H9 (cell line): Measurements from ENCODE around the gene MTRF1. TPM values are rescaled to one million over a fixed set of nuclear protein-coding genes. Genes with fewer than 3 reads are reported as not detected.

Experiments used
- DNase-seq: peaks from one replicate; pipeline ENCODE4 v3.0.0-alpha.2; 2017
- H2AFZ ChIP-seq: one replicate; pipeline ENCODE4 v1.6.1; 2013; ENCODE audit warnings: mild to moderate bottlenecking, low read length, control low read depth, moderate library complexity
- H2AK5ac ChIP-seq: 2 replicates; pipeline ENCODE4 v1.6.1; 2013; ENCODE audit warnings: low read length, control low read depth, mixed read lengths; ENCODE audit not compliant: insufficient read length
- H2BK120ac ChIP-seq: one replicate; pipeline ENCODE4 v1.6.1; 2013; ENCODE audit warnings: low read depth, mild to moderate bottlenecking, low read length, control low read depth, inconsistent platforms; ENCODE audit not compliant: poor library complexity, severe bottlenecking
- H2BK12ac ChIP-seq: 2 replicates; pipeline ENCODE4 v1.6.1; 2013; ENCODE audit warnings: low read length, control low read depth, mixed read lengths, low read depth; ENCODE audit not compliant: insufficient read length
- H2BK15ac ChIP-seq: 2 replicates; pipeline ENCODE4 v1.6.1; 2013; ENCODE audit warnings: low read depth, low read length, control low read depth
- H2BK20ac ChIP-seq: one replicate; pipeline ENCODE4 v1.6.1; 2013; ENCODE audit warnings: low read depth, mild to moderate bottlenecking, low read length, control low read depth, inconsistent platforms; ENCODE audit not compliant: poor library complexity, severe bottlenecking
- H2BK5ac ChIP-seq: 2 replicates; pipeline ENCODE4 v1.6.1; 2013; ENCODE audit warnings: low read length, control low read depth, mixed read lengths; ENCODE audit not compliant: insufficient read length
- H3K14ac ChIP-seq: 2 replicates; pipeline ENCODE4 v1.6.1; 2013; ENCODE audit warnings: low read length, control low read depth; ENCODE audit not compliant: insufficient read depth
- H3K18ac ChIP-seq: 2 replicates; pipeline ENCODE4 v1.6.1; 2013; ENCODE audit warnings: low read depth, mild to moderate bottlenecking, mixed read lengths, low read length, control low read depth; ENCODE audit not compliant: insufficient read length
- H3K23ac ChIP-seq: 2 replicates; pipeline ENCODE4 v1.6.1; 2013; ENCODE audit warnings: low read length, control low read depth, mixed read lengths, low read depth; ENCODE audit not compliant: insufficient read length
- H3K23me2 ChIP-seq: 2 replicates; pipeline ENCODE4 v1.6.1; 2013; ENCODE audit warnings: low read depth, mild to moderate bottlenecking, mixed read lengths, low read length, control low read depth; ENCODE audit not compliant: insufficient read length, poor library complexity, severe bottlenecking
- H3K27ac ChIP-seq: 2 replicates; pipeline ENCODE4 v1.5.1; 2013; ENCODE audit warnings: low read length, control low read depth, mixed read lengths, low read depth; ENCODE audit not compliant: insufficient read length
- H3K27me3 ChIP-seq: 2 replicates; pipeline ENCODE4 v1.6.1; 2013; ENCODE audit warnings: low read length, control low read depth, inconsistent platforms; ENCODE audit not compliant: insufficient read depth
- H3K4ac ChIP-seq: 2 replicates; pipeline ENCODE4 v1.6.1; 2013; ENCODE audit warnings: low read depth, mild to moderate bottlenecking, control low read depth, inconsistent platforms, low read length, moderate library complexity
- H3K4me1 ChIP-seq: 2 replicates; pipeline ENCODE4 v1.6.1; 2013; ENCODE audit warnings: low read length, control low read depth, inconsistent platforms; ENCODE audit not compliant: insufficient read depth
- H3K4me2 ChIP-seq: 2 replicates; pipeline ENCODE4 v1.6.1; 2013; ENCODE audit warnings: low read length, control low read depth, mixed read lengths; ENCODE audit not compliant: insufficient read length, insufficient read depth
- H3K56ac ChIP-seq: 2 replicates; pipeline ENCODE4 v1.6.1; 2013; ENCODE audit warnings: low read depth, mild to moderate bottlenecking, mixed read lengths, low read length, control low read depth; ENCODE audit not compliant: insufficient read length
- H3K79me1 ChIP-seq: 2 replicates; pipeline ENCODE4 v1.6.1; 2013; ENCODE audit warnings: low read depth, mild to moderate bottlenecking, moderate library complexity, low read length, control low read depth, inconsistent platforms; ENCODE audit not compliant: insufficient read depth, poor library complexity, severe bottlenecking
- H3K79me2 ChIP-seq: 2 replicates; pipeline ENCODE4 v1.6.1; 2013; ENCODE audit warnings: low read length, control low read depth, inconsistent platforms; ENCODE audit not compliant: insufficient read depth
- H3K9ac ChIP-seq: 2 replicates; pipeline ENCODE4 v1.6.1; 2013; ENCODE audit warnings: low read length, control low read depth, mixed read lengths; ENCODE audit not compliant: insufficient read length; ENCODE audit errors: extremely low read depth
- H3K9me3 ChIP-seq: one replicate; pipeline ENCODE4 v1.6.1; 2013; ENCODE audit warnings: low read depth, low read length, inconsistent platforms; ENCODE audit not compliant: control insufficient read depth
- H3T11ph ChIP-seq: one replicate; pipeline ENCODE4 v1.6.1; 2013; ENCODE audit warnings: mild to moderate bottlenecking, low read length, control low read depth, inconsistent platforms
- H4K20me1 ChIP-seq: one replicate; pipeline ENCODE4 v1.6.1; 2013; ENCODE audit not compliant: control insufficient read depth, insufficient read length, insufficient read depth
- H4K5ac ChIP-seq: 2 replicates; pipeline ENCODE4 v1.6.1; 2013; ENCODE audit warnings: low read depth, mild to moderate bottlenecking, mixed read lengths, low read length, control low read depth; ENCODE audit not compliant: insufficient read length
- H4K8ac ChIP-seq: replicated peaks from 2 replicates; pipeline ENCODE4 v1.6.1; 2013; ENCODE audit warnings: low read length, control low read depth, mixed read lengths, low read depth; ENCODE audit not compliant: insufficient read length
- H4K91ac ChIP-seq: 2 replicates; pipeline ENCODE4 v1.6.1; 2013; ENCODE audit warnings: low read depth, mild to moderate bottlenecking, moderate library complexity, mixed read lengths, low read length, control low read depth; ENCODE audit not compliant: insufficient read length
- H3K27ac Mint-ChIP-seq, 3 experiments: 2 replicates in 2 of 3; 3 replicates in 1 of 3; pipeline ENCODE4 v1.8.0; 2020 to 2021; ENCODE audit warnings: mixed read lengths in 3 of 3, mild to moderate bottlenecking in 1 of 3, moderate library complexity in 1 of 3
- H3K27me3 Mint-ChIP-seq: 2 replicates; pipeline ENCODE4 v1.8.0; 2021; ENCODE audit warnings: low read depth, mild to moderate bottlenecking, moderate library complexity, mixed read lengths
- H3K36me3 Mint-ChIP-seq, 3 experiments: 2 replicates in 2 of 3; 3 replicates in 1 of 3; pipeline ENCODE4 v1.8.0; 2020 to 2021; ENCODE audit warnings: low read depth in 3 of 3, mixed read lengths in 3 of 3; ENCODE audit not compliant: insufficient read depth in 1 of 3
- H3K4me1 Mint-ChIP-seq, 2 experiments: 2 replicates each; pipeline ENCODE4 v1.8.0; 2020; ENCODE audit warnings: mixed read lengths in 2 of 2
- H3K4me3 Mint-ChIP-seq, 2 experiments: 2 replicates in 1 of 2; 3 replicates in 1 of 2; pipeline ENCODE4 v1.8.0; 2020 to 2021; ENCODE audit warnings: mild to moderate bottlenecking in 2 of 2, mixed read lengths in 2 of 2, moderate library complexity in 1 of 2
- H3K9me3 Mint-ChIP-seq, 2 experiments: 2 replicates in 1 of 2; 3 replicates in 1 of 2; pipeline ENCODE4 v1.8.0; 2020; ENCODE audit warnings: mild to moderate bottlenecking in 2 of 2, mixed read lengths in 2 of 2, moderate library complexity in 1 of 2
- CTCF ChIP-seq: fragments of 200-600 bp; sonication (generic); conservative IDR thresholded peaks from 3 replicates; pipeline ENCODE4 v1.8.0; 2021; ENCODE audit warnings: antibody characterized with exemption, mild to moderate bottlenecking
- WGBS: extraction: QIAGEN DNeasy Blood & Tissue Kit; methylation state at CpG from one replicate; pipeline ENCODE4 v1.1.7; 2013; ENCODE audit warnings: missing lambda C conversion rate, low lambda C conversion rate, mixed read lengths; ENCODE audit not compliant: insufficient read length; ENCODE audit errors: extremely low coverage; 5-methylcytosine and 5-hydroxymethylcytosine counted together
- total RNA-seq: library from RNA; stranded (reverse); gene quantifications from 2 replicates; pipeline ENCODE4 v1.2.1, GENCODE V29; 2021

The MTRF1 gene
- total RNA-seq, 1 experiment from 2014 or later, result 16.2 TPM

- H3K23me2 ChIP-seq, result no peaks in the 10 kb centered on the region
- Mint-ChIP-seq H3K4me1 (peaks cover 23 to 24% of the 10 kb centered on the region in 2 experiments), H3K36me3 (peaks cover 0 to 5% (median 3%) of the 10 kb centered on the region in 3 experiments; a peak in 1 of 7 replicates), H3K27ac (peak overlapping the region in 1 of 3 experiments; percentile 73; a peak in 2 of 7 replicates), H3K4me3 (no peak overlapping the region), H3K27me3 (no peaks in the 10 kb centered on the region; the same call in 1 of the 2 replicates), H3K9me3 (no peaks in the 10 kb centered on the region; a peak in 1 of 5 replicates)
- WGBS, result no CpG with 5 or more reads among the region's 13 CpGs
- no peak overlapping the region for H3K18ac ChIP-seq
- H2BK12ac ChIP-seq, result no peak overlapping the region
- no peak overlapping the region for H4K8ac ChIP-seq
- H3K27ac ChIP-seq, result no peak overlapping the region
- no peak overlapping the region for H2BK5ac ChIP-seq
- DNase-seq, result no peak
- no peak overlapping the region for H4K91ac ChIP-seq
- H3K23ac ChIP-seq, result no peak overlapping the region
- no peak overlapping the region for H3K9ac ChIP-seq
- no peak overlapping the region for H3K4ac ChIP-seq
- no peaks in the 10 kb centered on the region for H3K27me3 ChIP-seq
- no peak overlapping the region for H2BK15ac ChIP-seq
- no peak overlapping the region for H3T11ph ChIP-seq
- no peaks in the 10 kb centered on the region for H3K79me2 ChIP-seq
- no peak overlapping the region for H2BK120ac ChIP-seq
- no peaks in the 10 kb centered on the region for H3K9me3 ChIP-seq
- H2BK20ac ChIP-seq, result no peak overlapping the region
- no peak overlapping the region for H2AFZ ChIP-seq
- no peak overlapping the region for H3K14ac ChIP-seq
- no peak overlapping the region for H4K5ac ChIP-seq
- H3K4me2 ChIP-seq, result no peak overlapping the region
- H3K56ac ChIP-seq, result no peak overlapping the region
- H2AK5ac ChIP-seq, result no peak overlapping the region
- TF ChIP-seq CTCF, result no peak
- no peaks in the 10 kb centered on the region; the same call in 1 of the 2 replicates for H3K4me1 ChIP-seq
- no peaks in the 10 kb centered on the region for H4K20me1 ChIP-seq
- H3K79me1 ChIP-seq, result no peaks in the 10 kb centered on the region
Observed at GRCh38 chr13:41284512-41285288, 21.3 kb upstream of the MTRF1 start.
